SK-N-SH (cell line): Measurements from ENCODE around the gene ZBTB16. TPM values are rescaled to one million over a fixed set of nuclear protein-coding genes. Genes with fewer than 3 reads are reported as not detected.
A peak's percentile ranks its signal among the peaks of the same experiment; 100 is the strongest.

Source experiments
- CTCF ChIA-PET: fragments of 300-600, 350-600 bp; formaldehyde crosslinking; extraction: SDS; loops from one replicate; lab custom pipeline; 2021; lab: Yijun Ruan, JAX
- POLR2A ChIA-PET: fragments of 350-600 bp; sonication (Branson Sonifier 250); formaldehyde crosslinking; extraction: SDS; loops from one replicate; lab custom pipeline; 2020; ENCODE audit warnings: antibody characterized with exemption, inconsistent platforms; lab: Yijun Ruan, JAX
- DNase-seq: peaks from one replicate; pipeline ENCODE4 v3.0.0; 2012
- H2AFZ ChIP-seq: fragments of 200-600 bp; sonication (generic); 2 replicates; pipeline ENCODE4 v1.8.1; 2016; ENCODE audit warnings: antibody characterized with exemption, mild to moderate bottlenecking, low read depth
- H3F3A ChIP-seq: fragments of 200-600 bp; sonication (generic); replicated peaks from 2 replicates; pipeline ENCODE3; 2016; ENCODE audit warnings: antibody characterized with exemption, mild to moderate bottlenecking; ENCODE audit not compliant: insufficient read depth
- H3K27ac ChIP-seq, 2 experiments: fragments of 200-500 bp in 1 of 2; fragments of 200-600 bp in 1 of 2; sonication (Bioruptor generic) in 1 of 2; sonication (generic), shearing (Covaris generic) in 1 of 2; 2 replicates each; pipeline versions ENCODE4 v1.5.1 to v1.6.1; 2014 to 2016; ENCODE audit warnings: low read depth in 2 of 2, inconsistent platforms in 1 of 2, low read length in 1 of 2, mild to moderate bottlenecking in 1 of 2, mixed read lengths in 1 of 2
- H3K27me3 ChIP-seq: fragments of 200-600 bp; sonication (generic), shearing (Covaris generic); 2 replicates; pipeline ENCODE4 v1.6.1; 2016; ENCODE audit warnings: mixed run types; ENCODE audit not compliant: insufficient read depth
- H3K36me3 ChIP-seq, 2 experiments: fragments of 200-500 bp in 1 of 2; fragments of 200-600 bp in 1 of 2; sonication (Bioruptor generic) in 1 of 2; sonication (generic) in 1 of 2; replicated peaks in 1 of 2; 2 replicates each; pipeline versions ENCODE3 to v1.5.1; 2014 to 2016; ENCODE audit warnings: low read length in 1 of 2, mild to moderate bottlenecking in 1 of 2; ENCODE audit not compliant: insufficient read depth in 2 of 2, control insufficient read depth in 1 of 2
- H3K4me1 ChIP-seq, 2 experiments: fragments of 200-500 bp in 1 of 2; fragments of 200-600 bp in 1 of 2; sonication (Bioruptor generic) in 1 of 2; sonication (generic), shearing (Covaris generic) in 1 of 2; 2 replicates each; pipeline versions ENCODE4 v1.5.1 to v1.6.1; 2014 to 2016; ENCODE audit warnings: low read depth in 1 of 2, low read length in 1 of 2, mixed run types in 1 of 2; ENCODE audit not compliant: insufficient read depth in 2 of 2, control insufficient read depth in 1 of 2
- H3K4me2 ChIP-seq: fragments of 200-600 bp; sonication (generic), shearing (Covaris generic); 2 replicates; pipeline ENCODE4 v1.6.1; 2017; ENCODE audit warnings: mixed run types
- H3K4me3 ChIP-seq, 2 experiments: fragments of 200-500 bp in 1 of 2; fragments of 200-600 bp in 1 of 2; sonication (Bioruptor generic) in 1 of 2; sonication (generic), shearing (Covaris generic) in 1 of 2; 2 replicates each; pipeline versions ENCODE4 v1.5.1 to v1.8.1; 2014 to 2016; ENCODE audit warnings: low read depth in 2 of 2, inconsistent platforms in 1 of 2, low read length in 1 of 2, mild to moderate bottlenecking in 1 of 2, mixed read lengths in 1 of 2, moderate library complexity in 1 of 2
- H3K79me2 ChIP-seq: fragments of 200-600 bp; sonication (generic); 2 replicates; pipeline ENCODE4 v1.8.1; 2017; ENCODE audit warnings: mild to moderate bottlenecking; ENCODE audit not compliant: insufficient read depth
- H3K9ac ChIP-seq: fragments of 200-600 bp; sonication (generic); 2 replicates; pipeline ENCODE4 v1.6.1; 2017; ENCODE audit warnings: mixed run types
- H3K9me2 ChIP-seq: fragments of 200-600 bp; sonication (generic); 2 replicates; pipeline ENCODE4 v1.6.1; 2017; ENCODE audit warnings: mixed run types
- H3K9me3 ChIP-seq: fragments of 200-600 bp; sonication (generic); 2 replicates; pipeline ENCODE4 v1.6.1; 2017; ENCODE audit warnings: mixed run types, mild to moderate bottlenecking, moderate library complexity
- H4K20me1 ChIP-seq: fragments of 200-600 bp; sonication (generic); 2 replicates; pipeline ENCODE4 v1.6.1; 2017; ENCODE audit warnings: mild to moderate bottlenecking, mixed run types; ENCODE audit not compliant: insufficient read depth
- EP300 ChIP-seq, 2 experiments: IDR thresholded peaks; 2 replicates each; pipeline versions ENCODE4 v1.4.0 to v1.6.1; 2012; ENCODE audit warnings: borderline replicate concordance in 1 of 2, low read depth in 1 of 2, low read length in 1 of 2
- FOXM1 ChIP-seq: IDR thresholded peaks from 2 replicates; pipeline ENCODE4 v1.4.0; 2012; ENCODE audit warnings: low read depth, mild to moderate bottlenecking
- RAD21 ChIP-seq: IDR thresholded peaks from 2 replicates; pipeline ENCODE4 v1.6.1; 2012; ENCODE audit warnings: mild to moderate bottlenecking, low read length
- SMC3 ChIP-seq: IDR thresholded peaks from 2 replicates; pipeline ENCODE4 v1.6.1; 2012; ENCODE audit warnings: low read depth, low read length, improper control_type of control experiment
- WGBS: methylation state at CpG from one replicate; pipeline ENCODE4 v1.1.6; 2017; ENCODE audit warnings: low lambda C conversion rate; 5-methylcytosine and 5-hydroxymethylcytosine counted together
- polyA plus RNA-seq, 3 experiments: library from polyadenylated mRNA; depleted of rRNA; stranded (reverse); fragments of >200 nt; gene quantifications; 2 replicates each; pipeline ENCODE4 v1.2.3, GENCODE V29; 2012
- TF ChIP-seq, protein P1 (sequence below): IDR thresholded peaks from 2 replicates; pipeline ENCODE4 v1.6.1; 2012; ENCODE audit warnings: mild to moderate bottlenecking, low read depth, low read length, moderate library complexity
- TF ChIP-seq, protein P2 (sequence below): IDR thresholded peaks from 2 replicates; pipeline ENCODE4 v1.4.0; 2012; ENCODE audit warnings: low read depth
- TF ChIP-seq, protein P3 (sequence below): IDR thresholded peaks from 2 replicates; pipeline ENCODE4; 2012
- TF ChIP-seq, protein P4 (sequence below): fragments of 150-350 bp; IDR thresholded peaks from 2 replicates; pipeline ENCODE4 v1.6.1; 2017; ENCODE audit warnings: antibody characterized with exemption, low read length, low read depth, borderline replicate concordance
- TF ChIP-seq, protein P5 (sequence below): fragments of 200-600 bp; sonication (generic); IDR thresholded peaks from 2 replicates; pipeline ENCODE4 v1.6.1; 2017; ENCODE audit warnings: antibody characterized with exemption, mild to moderate bottlenecking, moderate library complexity

The ZBTB16 gene
- polyA plus RNA-seq, 1 of the 3 experiments (the other 2 are of a cell fraction) = not detected

DNA sequence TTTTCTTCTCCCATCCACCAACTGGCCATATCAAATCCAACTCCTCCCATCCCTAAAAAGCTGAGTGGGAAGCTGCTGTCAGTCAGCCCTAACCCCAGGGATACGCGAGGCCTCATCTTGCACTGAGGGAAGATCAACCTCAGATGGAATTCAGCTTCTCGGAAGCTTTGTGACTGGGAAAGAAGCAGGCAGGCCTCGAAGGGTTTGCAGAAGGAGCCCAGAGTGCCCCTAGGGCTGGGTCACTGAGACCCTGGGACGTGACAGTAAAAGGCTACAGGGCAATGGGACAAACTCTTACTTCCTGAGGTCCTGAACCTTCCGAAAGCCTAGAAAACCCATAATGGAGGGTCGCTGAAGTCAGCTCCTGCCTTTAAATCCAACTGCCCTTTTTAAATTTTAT lies 202.3 kb downstream of the ZBTB16 start:
- Histone ChIP-seq H3K4me2 (no peak overlapping the region), H3K27ac (no peak overlapping the region), H3F3A (no peaks in the 10 kb centered on the region), H2AFZ (no peak overlapping the region), H3K4me1 (no peaks in the 10 kb centered on the region; a peak in 1 of 4 replicates), H3K9me3 (no peaks in the 10 kb centered on the region), H3K79me2 (no peaks in the 10 kb centered on the region), H4K20me1 (no peaks in the 10 kb centered on the region), H3K9me2 (no peaks in the 10 kb centered on the region), H3K36me3 (no peaks in the 10 kb centered on the region), H3K9ac (no peak overlapping the region), H3K4me3 (no peak overlapping the region), H3K27me3 (peaks cover 21% of the 10 kb centered on the region)
- TF ChIP-seq, protein P1, sequence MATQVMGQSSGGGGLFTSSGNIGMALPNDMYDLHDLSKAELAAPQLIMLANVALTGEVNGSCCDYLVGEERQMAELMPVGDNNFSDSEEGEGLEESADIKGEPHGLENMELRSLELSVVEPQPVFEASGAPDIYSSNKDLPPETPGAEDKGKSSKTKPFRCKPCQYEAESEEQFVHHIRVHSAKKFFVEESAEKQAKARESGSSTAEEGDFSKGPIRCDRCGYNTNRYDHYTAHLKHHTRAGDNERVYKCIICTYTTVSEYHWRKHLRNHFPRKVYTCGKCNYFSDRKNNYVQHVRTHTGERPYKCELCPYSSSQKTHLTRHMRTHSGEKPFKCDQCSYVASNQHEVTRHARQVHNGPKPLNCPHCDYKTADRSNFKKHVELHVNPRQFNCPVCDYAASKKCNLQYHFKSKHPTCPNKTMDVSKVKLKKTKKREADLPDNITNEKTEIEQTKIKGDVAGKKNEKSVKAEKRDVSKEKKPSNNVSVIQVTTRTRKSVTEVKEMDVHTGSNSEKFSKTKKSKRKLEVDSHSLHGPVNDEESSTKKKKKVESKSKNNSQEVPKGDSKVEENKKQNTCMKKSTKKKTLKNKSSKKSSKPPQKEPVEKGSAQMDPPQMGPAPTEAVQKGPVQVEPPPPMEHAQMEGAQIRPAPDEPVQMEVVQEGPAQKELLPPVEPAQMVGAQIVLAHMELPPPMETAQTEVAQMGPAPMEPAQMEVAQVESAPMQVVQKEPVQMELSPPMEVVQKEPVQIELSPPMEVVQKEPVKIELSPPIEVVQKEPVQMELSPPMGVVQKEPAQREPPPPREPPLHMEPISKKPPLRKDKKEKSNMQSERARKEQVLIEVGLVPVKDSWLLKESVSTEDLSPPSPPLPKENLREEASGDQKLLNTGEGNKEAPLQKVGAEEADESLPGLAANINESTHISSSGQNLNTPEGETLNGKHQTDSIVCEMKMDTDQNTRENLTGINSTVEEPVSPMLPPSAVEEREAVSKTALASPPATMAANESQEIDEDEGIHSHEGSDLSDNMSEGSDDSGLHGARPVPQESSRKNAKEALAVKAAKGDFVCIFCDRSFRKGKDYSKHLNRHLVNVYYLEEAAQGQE = no peak
- TF ChIP-seq FOXM1 = no peak
- TF ChIP-seq, protein P2, sequence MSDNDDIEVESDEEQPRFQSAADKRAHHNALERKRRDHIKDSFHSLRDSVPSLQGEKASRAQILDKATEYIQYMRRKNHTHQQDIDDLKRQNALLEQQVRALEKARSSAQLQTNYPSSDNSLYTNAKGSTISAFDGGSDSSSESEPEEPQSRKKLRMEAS = no peak
- TF ChIP-seq, protein P3, sequence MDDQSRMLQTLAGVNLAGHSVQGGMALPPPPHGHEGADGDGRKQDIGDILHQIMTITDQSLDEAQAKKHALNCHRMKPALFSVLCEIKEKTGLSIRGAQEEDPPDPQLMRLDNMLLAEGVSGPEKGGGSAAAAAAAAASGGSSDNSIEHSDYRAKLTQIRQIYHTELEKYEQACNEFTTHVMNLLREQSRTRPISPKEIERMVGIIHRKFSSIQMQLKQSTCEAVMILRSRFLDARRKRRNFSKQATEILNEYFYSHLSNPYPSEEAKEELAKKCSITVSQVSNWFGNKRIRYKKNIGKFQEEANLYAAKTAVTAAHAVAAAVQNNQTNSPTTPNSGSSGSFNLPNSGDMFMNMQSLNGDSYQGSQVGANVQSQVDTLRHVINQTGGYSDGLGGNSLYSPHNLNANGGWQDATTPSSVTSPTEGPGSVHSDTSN = no peak
- TF ChIP-seq, protein P4, sequence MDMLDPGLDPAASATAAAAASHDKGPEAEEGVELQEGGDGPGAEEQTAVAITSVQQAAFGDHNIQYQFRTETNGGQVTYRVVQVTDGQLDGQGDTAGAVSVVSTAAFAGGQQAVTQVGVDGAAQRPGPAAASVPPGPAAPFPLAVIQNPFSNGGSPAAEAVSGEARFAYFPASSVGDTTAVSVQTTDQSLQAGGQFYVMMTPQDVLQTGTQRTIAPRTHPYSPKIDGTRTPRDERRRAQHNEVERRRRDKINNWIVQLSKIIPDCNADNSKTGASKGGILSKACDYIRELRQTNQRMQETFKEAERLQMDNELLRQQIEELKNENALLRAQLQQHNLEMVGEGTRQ = no peak
- no peak for DNase-seq
- CTCF ChIA-PET = interaction anchor here (0.7 to 11.8 kb wide), 79 partner anchors 8 to 1803 kb away, joined by 3 to 445 read pairs (median 9); partner anchors contain the start of genes HTR3A, HTR3B, TTC12 and ZW10
- 59% methylated on average over 7 of the region's 7 CpGs for WGBS
- POLR2A ChIA-PET = no interaction called here

DNA sequence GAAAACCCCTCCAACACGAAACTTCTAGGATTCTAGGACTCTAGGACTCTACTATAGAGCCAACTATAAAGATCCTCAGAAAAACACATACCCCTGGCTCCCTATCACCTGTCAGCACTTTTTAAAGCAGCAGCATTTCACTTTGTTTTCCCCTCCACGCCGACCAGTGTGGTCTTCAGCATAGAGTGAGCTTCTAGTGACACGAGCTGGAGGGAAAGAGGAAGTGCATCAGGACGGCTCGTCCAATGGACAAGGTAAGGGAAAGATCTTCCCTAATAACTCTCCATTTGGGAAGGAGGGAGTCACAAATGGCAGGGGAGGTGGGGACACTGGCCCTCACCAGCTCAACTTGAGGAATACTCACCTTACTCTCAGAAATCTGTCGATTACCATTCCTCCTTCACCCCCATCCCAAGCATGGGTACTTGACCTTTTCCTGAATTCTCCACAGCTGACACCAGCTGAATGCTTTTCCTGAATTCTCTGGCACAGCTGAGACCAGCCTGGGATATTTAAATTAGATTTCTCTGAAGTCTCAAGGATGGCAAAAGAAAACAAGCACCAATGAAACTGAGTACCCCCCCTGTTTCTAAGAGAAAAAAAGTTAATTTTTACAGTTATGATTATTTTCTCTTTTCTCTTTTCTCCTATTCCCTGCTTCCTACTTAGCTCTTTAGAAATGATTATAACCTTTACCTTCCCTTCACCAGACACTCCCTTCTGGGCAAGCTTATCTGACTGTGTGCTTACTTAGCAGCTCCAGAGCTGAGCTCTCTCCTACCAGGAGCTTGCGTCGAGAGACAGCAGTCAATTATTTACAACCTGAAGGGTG lies 203.4 kb downstream of the ZBTB16 start:
- Histone ChIP-seq H3K36me3 (no peaks in the 10 kb centered on the region), H3K4me3 (peak overlapping the region in 1 of 2 experiments; percentile 27; a peak in 1 of 4 replicates), H3K9me3 (no peaks in the 10 kb centered on the region), H4K20me1 (no peaks in the 10 kb centered on the region), H3K27me3 (peaks cover 14% of the 10 kb centered on the region; the same call in 1 of the 2 replicates), H3K4me2 (no peak overlapping the region), H3K79me2 (no peaks in the 10 kb centered on the region), H2AFZ (no peak overlapping the region), H3F3A (no peaks in the 10 kb centered on the region), H3K9me2 (no peaks in the 10 kb centered on the region), H3K4me1 (no peaks in the 10 kb centered on the region; a peak in 1 of 4 replicates), H3K27ac (no peak overlapping the region), H3K9ac (no peak overlapping the region)
- DNase-seq = peak; percentile 75
- POLR2A ChIA-PET = no interaction called here
- CTCF ChIA-PET = interaction anchor here (0.6 to 11.8 kb wide), 50 partner anchors 9 to 1809 kb away, joined by 3 to 445 read pairs (median 10); partner anchors contain the start of gene HTR3B
- TF ChIP-seq EP300 (IDR thresholded peaks at IDR 0.05; ENCODE audit: borderline replicate concordance in 1 of 2, low read depth in 1 of 2, low read length in 1 of 2) (no peak), SMC3 (peak; percentile 74), RAD21 (peak; percentile 95)
- TF ChIP-seq, protein P5, sequence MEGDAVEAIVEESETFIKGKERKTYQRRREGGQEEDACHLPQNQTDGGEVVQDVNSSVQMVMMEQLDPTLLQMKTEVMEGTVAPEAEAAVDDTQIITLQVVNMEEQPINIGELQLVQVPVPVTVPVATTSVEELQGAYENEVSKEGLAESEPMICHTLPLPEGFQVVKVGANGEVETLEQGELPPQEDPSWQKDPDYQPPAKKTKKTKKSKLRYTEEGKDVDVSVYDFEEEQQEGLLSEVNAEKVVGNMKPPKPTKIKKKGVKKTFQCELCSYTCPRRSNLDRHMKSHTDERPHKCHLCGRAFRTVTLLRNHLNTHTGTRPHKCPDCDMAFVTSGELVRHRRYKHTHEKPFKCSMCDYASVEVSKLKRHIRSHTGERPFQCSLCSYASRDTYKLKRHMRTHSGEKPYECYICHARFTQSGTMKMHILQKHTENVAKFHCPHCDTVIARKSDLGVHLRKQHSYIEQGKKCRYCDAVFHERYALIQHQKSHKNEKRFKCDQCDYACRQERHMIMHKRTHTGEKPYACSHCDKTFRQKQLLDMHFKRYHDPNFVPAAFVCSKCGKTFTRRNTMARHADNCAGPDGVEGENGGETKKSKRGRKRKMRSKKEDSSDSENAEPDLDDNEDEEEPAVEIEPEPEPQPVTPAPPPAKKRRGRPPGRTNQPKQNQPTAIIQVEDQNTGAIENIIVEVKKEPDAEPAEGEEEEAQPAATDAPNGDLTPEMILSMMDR = peak; percentile 73
- 13% methylated on average over 9 of the region's 9 CpGs for WGBS
